Osteocyte (in vitro differentiated cells): ENCODE results near the gene CHST11. TPM values are rescaled to one million over a fixed set of nuclear protein-coding genes. Genes with fewer than 3 reads are reported as not detected.
A peak's percentile ranks its signal among the peaks of the same experiment; 100 is the strongest.

ENCODE experiments used
- DNase-seq: peaks from one replicate; pipeline ENCODE4 v3.0.0; 2021; ENCODE audit warnings: mixed read lengths; ENCODE audit not compliant: unreplicated experiment; ENCODE audit errors: extremely low spot score
- H3K27ac Mint-ChIP-seq: one replicate; pipeline ENCODE4 v1.8.0; 2021; ENCODE audit warnings: mild to moderate bottlenecking, mixed read lengths; ENCODE audit not compliant: unreplicated experiment
- H3K27me3 Mint-ChIP-seq: one replicate; pipeline ENCODE4 v1.8.0; 2021; ENCODE audit warnings: mixed read lengths; ENCODE audit not compliant: unreplicated experiment
- H3K36me3 Mint-ChIP-seq: one replicate; pipeline ENCODE4 v1.8.0; 2021; ENCODE audit warnings: mixed read lengths; ENCODE audit not compliant: unreplicated experiment
- H3K4me1 Mint-ChIP-seq: one replicate; pipeline ENCODE4 v1.8.0; 2021; ENCODE audit warnings: mixed read lengths; ENCODE audit not compliant: unreplicated experiment
- H3K4me3 Mint-ChIP-seq: one replicate; pipeline ENCODE4 v1.8.0; 2021; ENCODE audit warnings: mild to moderate bottlenecking, moderate library complexity, mixed read lengths; ENCODE audit not compliant: unreplicated experiment
- H3K9me3 Mint-ChIP-seq: one replicate; pipeline ENCODE4 v1.8.0; 2021; ENCODE audit warnings: mixed read lengths; ENCODE audit not compliant: unreplicated experiment
- total RNA-seq: library from RNA; stranded (reverse); gene quantifications from 2 replicates; pipeline ENCODE4 v1.2.1, GENCODE V29; 2021
- TF ChIP-seq, protein P1 (sequence below): fragments of 200-600 bp; sonication (generic); IDR thresholded peaks from 2 replicates; pipeline ENCODE4 v1.5.0; 2021; ENCODE audit warnings: antibody characterized with exemption, mild to moderate bottlenecking, moderate library complexity

The CHST11 gene
- total RNA-seq, 1 donor from 2014 or later: 7.5 TPM

DNA sequence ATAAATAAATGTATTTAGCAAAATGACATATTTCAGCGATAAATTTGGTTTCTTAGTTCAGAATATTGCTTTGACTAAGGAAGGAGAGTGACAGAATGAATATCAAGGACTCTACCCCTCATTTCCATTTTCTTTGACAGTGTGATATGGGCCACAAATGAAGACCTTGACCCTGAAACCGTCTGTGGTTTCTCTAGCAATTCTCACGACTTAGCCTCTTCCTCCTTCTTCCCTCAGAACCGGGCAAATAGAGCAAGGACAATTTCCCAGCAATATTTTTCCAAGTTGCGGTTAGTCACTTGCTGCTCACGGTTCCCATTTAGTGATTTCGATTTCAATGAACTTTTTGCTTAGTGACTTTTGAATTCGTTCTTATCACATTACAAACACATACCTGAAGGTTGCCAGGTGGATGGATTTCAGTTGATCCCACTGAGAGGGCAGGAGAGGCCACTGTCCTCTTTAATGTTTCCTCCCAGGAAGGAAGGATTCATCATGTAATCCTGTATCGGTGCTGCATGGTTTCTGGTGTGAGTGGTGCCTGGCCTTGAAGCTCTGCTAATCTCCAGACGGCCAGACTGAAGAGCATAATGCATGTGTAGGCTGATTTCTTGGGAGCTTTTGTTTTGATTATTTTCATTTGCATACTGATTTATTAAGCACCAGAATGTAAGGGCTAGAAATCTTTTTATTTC, 77.6 kb downstream of the CHST11 start:
- H3K27ac Mint-ChIP-seq: no peak overlapping the region
- no peaks in the 10 kb centered on the region for H3K36me3 Mint-ChIP-seq
- no peak overlapping the region for H3K4me3 Mint-ChIP-seq
- H3K9me3 Mint-ChIP-seq: peaks cover 4% of the 10 kb centered on the region
- H3K4me1 Mint-ChIP-seq: peaks cover 23% of the 10 kb centered on the region
- TF ChIP-seq, protein P1, sequence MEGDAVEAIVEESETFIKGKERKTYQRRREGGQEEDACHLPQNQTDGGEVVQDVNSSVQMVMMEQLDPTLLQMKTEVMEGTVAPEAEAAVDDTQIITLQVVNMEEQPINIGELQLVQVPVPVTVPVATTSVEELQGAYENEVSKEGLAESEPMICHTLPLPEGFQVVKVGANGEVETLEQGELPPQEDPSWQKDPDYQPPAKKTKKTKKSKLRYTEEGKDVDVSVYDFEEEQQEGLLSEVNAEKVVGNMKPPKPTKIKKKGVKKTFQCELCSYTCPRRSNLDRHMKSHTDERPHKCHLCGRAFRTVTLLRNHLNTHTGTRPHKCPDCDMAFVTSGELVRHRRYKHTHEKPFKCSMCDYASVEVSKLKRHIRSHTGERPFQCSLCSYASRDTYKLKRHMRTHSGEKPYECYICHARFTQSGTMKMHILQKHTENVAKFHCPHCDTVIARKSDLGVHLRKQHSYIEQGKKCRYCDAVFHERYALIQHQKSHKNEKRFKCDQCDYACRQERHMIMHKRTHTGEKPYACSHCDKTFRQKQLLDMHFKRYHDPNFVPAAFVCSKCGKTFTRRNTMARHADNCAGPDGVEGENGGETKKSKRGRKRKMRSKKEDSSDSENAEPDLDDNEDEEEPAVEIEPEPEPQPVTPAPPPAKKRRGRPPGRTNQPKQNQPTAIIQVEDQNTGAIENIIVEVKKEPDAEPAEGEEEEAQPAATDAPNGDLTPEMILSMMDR: no peak
- DNase-seq: no peak
- peaks cover 3% of the 10 kb centered on the region for H3K27me3 Mint-ChIP-seq

DNA sequence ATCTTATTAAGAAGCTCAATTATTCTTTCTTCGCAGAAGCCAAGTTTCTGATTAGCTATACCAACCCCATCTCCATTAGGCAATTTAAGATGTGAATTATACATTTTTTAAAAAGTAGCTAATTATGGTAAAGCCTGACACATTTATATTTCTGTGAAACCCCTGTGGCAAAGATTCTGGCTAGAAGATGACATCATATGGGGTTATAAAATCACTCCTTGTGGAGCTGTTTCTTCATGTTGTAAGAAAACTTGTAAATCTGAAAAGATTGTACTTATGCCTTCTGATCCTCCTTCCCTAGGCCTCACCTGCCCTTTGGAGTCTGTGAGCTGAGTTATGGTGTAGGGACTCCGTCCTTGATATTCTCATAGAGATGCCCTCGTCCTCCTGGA, 78.1 kb downstream of the CHST11 start:
- H3K4me3 Mint-ChIP-seq: no peak overlapping the region
- peak overlapping the region; percentile 48 for H3K27ac Mint-ChIP-seq
- TF ChIP-seq, protein P1: no peak
- H3K9me3 Mint-ChIP-seq: no peaks in the 10 kb centered on the region
- H3K36me3 Mint-ChIP-seq: no peaks in the 10 kb centered on the region
- peaks cover 23% of the 10 kb centered on the region for H3K4me1 Mint-ChIP-seq
- H3K27me3 Mint-ChIP-seq: peaks cover 3% of the 10 kb centered on the region
- no peak for DNase-seq

DNA sequence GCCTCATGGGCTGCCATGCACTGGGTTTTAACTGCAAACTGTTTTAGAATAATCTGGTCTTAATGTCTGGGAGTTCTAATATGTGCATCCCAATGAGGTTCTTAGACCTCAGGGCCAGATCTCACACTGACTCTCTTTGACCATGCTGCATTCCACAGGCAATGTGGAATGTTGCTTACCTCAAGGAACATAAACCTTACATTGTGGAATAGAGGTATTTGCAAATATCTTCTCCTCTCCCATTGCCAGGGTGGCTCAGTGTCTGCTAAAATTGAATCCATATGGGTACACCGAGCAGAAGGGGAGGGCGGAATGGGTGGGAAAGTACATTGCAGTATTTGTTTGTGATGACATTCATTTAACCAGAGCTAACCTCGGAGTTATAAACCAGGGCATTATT, 78.6 kb downstream of the CHST11 start:
- Mint-ChIP-seq H3K27me3 (peaks cover 3% of the 10 kb centered on the region), H3K4me1 (peaks cover 23% of the 10 kb centered on the region), H3K4me3 (no peak overlapping the region), H3K27ac (peak overlapping the region; percentile 48), H3K9me3 (no peaks in the 10 kb centered on the region), H3K36me3 (no peaks in the 10 kb centered on the region)
- DNase-seq: no peak
- TF ChIP-seq, protein P1: no peak

DNA sequence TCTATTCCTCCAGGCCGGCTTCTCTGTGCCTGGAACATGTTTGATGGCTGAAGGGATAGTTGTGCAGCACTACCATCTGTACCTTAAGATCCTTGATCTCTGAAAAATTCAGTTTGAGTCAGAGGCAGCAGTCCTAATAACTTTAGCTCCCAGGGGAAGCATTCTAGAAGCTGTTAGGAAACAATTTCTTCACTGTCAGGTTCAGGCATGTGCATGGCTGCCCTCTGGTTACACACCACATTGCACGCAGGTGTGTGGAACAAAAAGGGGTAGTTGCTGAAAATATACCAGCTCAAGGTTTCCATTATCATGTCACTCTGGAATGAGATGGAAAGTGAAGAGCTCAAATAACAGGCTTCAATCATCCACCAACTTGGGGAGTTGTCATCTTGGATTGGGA, 80.1 kb downstream of the CHST11 start:
- H3K36me3 Mint-ChIP-seq: no peaks in the 10 kb centered on the region
- no peaks in the 10 kb centered on the region for H3K27me3 Mint-ChIP-seq
- H3K4me1 Mint-ChIP-seq: peaks cover 32% of the 10 kb centered on the region
- no peak for DNase-seq
- TF ChIP-seq, protein P1: no peak
- H3K4me3 Mint-ChIP-seq: no peak overlapping the region
- no peak overlapping the region for H3K27ac Mint-ChIP-seq
- no peaks in the 10 kb centered on the region for H3K9me3 Mint-ChIP-seq

DNA sequence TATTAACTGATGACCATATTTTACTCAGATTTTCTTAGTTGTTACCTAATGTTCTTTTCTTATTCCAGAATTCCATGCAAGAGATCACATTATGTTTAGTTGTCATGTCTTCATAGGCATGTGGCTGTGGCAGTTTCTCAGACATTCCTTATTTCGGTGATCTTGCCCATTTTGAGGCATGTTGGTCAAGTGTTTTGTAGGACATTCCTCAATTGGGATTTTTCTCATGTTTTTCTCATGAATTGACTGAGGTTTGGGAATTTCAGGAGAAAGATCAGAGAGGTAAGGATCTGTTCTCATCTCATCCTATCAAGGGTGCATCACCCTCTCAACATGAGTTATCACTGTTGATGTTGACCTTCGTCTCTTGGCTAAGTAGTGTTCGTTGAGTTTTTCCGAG, 81.3 kb downstream of the CHST11 start:
- no peaks in the 10 kb centered on the region for H3K36me3 Mint-ChIP-seq
- peaks cover 32% of the 10 kb centered on the region for H3K4me1 Mint-ChIP-seq
- no peak overlapping the region for H3K4me3 Mint-ChIP-seq
- no peak for DNase-seq
- H3K27ac Mint-ChIP-seq: no peak overlapping the region
- TF ChIP-seq, protein P1: no peak
- no peaks in the 10 kb centered on the region for H3K27me3 Mint-ChIP-seq
- H3K9me3 Mint-ChIP-seq: no peaks in the 10 kb centered on the region
